Transverse colon (tissue), 4 donors: ENCODE data around the gene KMT2C.

Source experiments
- EP300 ChIP-seq: sonication (generic); formaldehyde crosslinking; IDR thresholded peaks from one replicate; pipeline ENCODE4 v1.6.1; 2017; ENCODE audit warnings: antibody characterized with exemption, low read depth
- POLR2AphosphoS5 ChIP-seq, 3 donors: sonication (generic); formaldehyde crosslinking; IDR thresholded peaks; one replicate each; pipeline ENCODE4 v1.6.1; 2016; ENCODE audit warnings: antibody characterized with exemption in 3 of 3
- TF ChIP-seq, protein P1 (sequence below), 5 experiments: fragments of 200-600 bp in 3 of 5; fragments of 450-650 bp in 2 of 5; sonication (generic) in 3 of 5; IDR thresholded peaks; 1 replicate in 2 of 5; 2 replicates in 3 of 5; pipeline ENCODE4 v1.5.1; 2016 to 2017; ENCODE audit warnings: antibody characterized with exemption in 5 of 5, inconsistent platforms in 3 of 5, mild to moderate bottlenecking in 2 of 5, moderate library complexity in 1 of 5

DNA sequence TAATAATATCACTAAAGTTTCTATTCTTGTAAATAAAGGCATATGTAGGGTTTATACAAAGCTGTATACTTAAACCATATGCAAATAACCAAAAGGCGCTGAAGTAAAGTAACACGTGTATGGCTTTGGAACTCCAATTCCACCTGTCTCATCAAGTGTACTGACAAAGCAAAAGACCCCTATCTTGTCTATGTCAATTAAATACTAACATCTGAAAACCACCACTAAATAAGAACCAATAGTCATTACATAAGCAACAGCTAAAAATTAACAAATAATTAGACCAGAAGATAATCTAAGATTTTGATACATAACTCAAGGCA lies 93.9 kb downstream of the KMT2C start:
- TF ChIP-seq, protein P1, sequence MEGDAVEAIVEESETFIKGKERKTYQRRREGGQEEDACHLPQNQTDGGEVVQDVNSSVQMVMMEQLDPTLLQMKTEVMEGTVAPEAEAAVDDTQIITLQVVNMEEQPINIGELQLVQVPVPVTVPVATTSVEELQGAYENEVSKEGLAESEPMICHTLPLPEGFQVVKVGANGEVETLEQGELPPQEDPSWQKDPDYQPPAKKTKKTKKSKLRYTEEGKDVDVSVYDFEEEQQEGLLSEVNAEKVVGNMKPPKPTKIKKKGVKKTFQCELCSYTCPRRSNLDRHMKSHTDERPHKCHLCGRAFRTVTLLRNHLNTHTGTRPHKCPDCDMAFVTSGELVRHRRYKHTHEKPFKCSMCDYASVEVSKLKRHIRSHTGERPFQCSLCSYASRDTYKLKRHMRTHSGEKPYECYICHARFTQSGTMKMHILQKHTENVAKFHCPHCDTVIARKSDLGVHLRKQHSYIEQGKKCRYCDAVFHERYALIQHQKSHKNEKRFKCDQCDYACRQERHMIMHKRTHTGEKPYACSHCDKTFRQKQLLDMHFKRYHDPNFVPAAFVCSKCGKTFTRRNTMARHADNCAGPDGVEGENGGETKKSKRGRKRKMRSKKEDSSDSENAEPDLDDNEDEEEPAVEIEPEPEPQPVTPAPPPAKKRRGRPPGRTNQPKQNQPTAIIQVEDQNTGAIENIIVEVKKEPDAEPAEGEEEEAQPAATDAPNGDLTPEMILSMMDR (IDR thresholded peaks at IDR 0.05), result no peak
- TF ChIP-seq POLR2AphosphoS5 (IDR thresholded peaks at IDR 0.05), result no peak
- TF ChIP-seq EP300, result no peak
